Erythroblast (primary cell): ENCODE results near the gene GDF7.

Source experiments
- GATA1 ChIP-seq: IDR thresholded peaks from 2 replicates; pipeline ENCODE4 v1.6.1; 2011; ENCODE audit warnings: low read depth, mild to moderate bottlenecking, control low read depth, low read length, moderate library complexity
- POLR2A ChIP-seq: IDR thresholded peaks from 2 replicates; pipeline ENCODE4 v1.6.1; 2011; ENCODE audit warnings: mild to moderate bottlenecking, low read length

DNA sequence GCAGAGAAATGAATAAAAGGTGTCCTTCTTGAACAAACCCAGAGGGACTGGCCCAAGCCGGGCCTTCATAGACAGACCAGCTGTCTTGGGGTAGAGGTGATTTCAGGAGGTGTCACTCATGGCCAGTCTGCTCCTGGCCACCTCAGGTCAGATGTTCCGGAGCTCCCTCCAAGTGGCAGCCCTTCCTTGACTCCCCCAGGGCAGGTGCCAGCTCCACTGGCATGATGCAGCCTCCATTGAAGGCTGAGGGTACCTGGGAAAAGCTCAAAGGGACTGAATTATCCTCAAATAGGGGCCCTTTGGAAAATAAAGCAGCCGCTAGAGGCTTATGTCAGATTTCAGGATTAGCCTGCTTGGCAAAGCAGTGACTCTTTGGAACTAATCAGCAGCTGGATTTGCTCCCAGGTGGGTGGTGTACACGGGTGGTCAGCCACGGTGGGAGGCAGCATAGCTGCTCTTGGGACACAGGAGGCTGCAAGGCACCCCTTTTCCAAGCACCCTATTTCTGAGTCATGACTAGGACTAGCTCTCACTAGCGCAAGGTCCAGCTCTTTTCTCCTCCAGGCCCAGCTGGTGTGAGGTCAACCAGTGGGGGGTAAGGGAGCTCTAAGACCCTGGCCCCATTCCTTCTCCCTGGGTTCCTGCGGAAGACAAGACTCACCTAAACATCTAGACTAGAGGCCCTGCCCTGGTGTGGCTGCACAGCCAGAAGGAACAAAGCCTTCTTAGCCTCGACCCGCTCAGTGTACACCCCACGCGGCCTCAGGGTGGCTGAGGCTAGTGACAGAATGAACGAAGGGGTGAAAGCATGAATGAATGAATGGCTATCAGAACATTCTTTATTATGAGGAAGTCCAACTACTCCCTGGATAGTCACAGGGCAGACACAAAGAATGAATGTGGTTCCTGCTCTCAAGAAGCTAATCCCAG lies 45.3 kb upstream of the GDF7 start:
- TF ChIP-seq POLR2A (no peak), GATA1 (no peak)
